HG03565 (cell line): ENCODE data around the gene HRK.
"Not testable (repeated sequence)": the region's sequence is repeated elsewhere in the genome, so short reads cannot be mapped to it uniquely, and the experiment has no call there.

Experiments used
- ATAC-seq: cut with Tn5 transposase; IDR thresholded peaks from one replicate; pipeline ENCODE4 v1.9.1; 2021; ENCODE audit warnings: mild to moderate bottlenecking, moderate library complexity; ENCODE audit not compliant: unreplicated experiment

The HRK gene

DNA sequence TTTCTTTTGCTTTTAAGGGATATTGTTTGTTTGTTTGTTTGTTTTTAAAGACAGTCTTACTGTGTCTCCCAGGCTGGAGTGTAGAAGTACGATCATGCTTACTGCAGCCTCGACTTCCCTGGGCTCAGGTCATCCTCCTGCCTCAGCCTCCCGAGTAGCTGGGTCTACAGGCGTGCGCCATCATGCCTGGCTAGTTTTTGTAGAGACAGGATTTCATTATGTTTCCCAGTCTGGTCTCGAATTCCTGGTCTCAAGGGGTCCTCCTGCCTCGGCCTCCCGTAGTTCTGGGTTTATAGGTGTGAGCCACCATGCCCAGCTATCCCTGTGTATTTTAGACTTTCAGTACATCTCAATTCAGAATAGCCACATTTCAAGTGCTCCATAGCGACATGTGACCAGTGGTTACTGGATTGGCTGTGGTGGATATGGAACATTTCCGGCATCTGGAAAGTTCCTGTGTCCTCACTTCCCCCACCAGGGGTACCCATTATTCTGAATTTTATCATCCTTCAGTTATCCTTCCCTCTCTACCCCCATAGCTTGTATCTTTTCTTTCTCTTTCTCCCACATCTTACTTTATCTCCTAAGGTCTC lies 61.1 kb downstream of the HRK start:
- ATAC-seq = no peak

DNA sequence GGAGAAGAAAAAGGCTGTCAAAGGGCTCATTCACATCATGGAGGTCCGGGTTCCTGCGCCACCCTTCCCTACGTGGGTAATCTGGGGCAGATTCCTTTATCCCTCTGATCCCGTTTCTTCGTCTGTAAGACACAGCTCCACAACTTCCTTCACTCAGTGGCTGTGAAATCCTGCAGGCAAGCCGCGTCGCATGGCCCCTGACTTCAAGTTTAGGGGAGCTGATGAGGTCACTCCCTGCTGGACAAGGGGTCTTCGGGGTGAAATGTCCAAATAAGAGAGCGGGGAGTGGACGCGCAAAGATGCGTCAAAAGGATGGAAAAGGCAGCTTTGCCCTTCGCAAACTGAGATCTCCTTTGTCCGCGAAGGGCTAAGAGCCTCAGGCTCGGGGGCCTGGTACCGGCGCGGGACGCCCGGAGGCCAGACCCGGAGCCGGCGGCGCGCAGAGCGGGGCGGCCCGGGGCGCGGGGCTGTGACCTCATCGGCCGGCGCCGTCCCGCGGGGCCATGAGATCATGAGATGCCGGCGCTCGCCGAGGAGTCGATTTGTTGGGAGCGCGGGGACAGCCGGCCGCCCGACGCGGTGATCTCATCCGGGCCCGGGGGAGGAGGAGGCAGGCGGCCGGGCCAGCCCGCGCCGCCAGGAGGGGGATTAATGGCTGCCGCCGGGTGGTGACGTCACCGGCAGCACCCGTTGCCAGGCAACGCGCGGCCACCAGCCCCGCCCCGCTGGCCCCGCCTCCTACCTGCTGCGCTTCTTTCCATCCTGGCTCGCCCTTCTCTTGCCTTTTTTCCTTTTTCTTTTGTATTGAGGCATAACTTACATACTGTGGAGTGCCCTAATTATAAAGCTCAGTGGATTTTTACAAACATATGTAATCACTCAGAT lies 62.1 kb downstream of the HRK start:
- ATAC-seq = peak; percentile 79

DNA sequence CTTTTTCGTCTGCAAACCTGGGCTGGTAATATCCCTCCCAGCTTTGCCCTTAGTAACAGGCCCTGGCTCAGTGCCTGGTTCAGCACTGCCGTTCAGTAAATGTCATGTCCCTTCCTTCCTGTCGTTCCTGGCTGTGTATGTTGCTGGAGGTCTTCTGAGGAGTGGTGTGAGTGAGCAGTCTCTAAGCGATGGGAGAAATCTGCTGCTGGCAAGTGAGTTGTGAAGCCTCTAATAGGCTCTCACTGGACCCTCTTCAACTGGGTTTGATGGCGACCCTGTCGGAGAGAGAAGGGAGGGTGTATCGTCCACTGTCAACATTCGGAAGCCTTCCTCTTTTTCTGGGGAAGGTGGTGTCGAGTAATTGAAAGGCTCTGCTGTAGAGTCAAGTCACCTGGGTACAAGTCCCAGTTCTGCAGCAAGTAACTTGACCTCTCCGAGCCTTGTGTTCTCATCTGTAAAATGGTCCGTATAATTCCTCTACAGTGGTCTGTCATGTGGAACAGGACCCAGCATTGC lies 62.8 kb downstream of the HRK start:
- ATAC-seq = no peak

DNA sequence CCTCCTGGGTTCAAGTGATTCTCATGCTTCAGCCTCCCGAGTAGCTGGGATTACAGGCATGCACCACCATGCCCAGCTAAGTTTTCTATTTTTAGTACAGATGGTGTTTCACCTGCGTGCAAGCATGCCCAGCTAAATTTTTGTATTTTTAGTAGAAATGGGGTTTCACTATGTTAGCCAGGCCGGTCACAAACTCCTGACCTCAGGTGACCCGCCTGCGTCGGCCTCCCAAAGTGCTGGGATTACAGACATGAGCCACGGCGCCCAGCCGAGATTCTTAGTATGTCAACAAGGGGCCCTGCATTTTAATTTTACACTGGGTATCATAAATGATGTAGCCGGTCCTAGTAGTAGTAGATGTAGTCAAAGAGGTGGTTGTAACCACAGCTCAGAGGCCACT lies 66.5 kb downstream of the HRK start:
- not testable (repeated sequence) for ATAC-seq

DNA sequence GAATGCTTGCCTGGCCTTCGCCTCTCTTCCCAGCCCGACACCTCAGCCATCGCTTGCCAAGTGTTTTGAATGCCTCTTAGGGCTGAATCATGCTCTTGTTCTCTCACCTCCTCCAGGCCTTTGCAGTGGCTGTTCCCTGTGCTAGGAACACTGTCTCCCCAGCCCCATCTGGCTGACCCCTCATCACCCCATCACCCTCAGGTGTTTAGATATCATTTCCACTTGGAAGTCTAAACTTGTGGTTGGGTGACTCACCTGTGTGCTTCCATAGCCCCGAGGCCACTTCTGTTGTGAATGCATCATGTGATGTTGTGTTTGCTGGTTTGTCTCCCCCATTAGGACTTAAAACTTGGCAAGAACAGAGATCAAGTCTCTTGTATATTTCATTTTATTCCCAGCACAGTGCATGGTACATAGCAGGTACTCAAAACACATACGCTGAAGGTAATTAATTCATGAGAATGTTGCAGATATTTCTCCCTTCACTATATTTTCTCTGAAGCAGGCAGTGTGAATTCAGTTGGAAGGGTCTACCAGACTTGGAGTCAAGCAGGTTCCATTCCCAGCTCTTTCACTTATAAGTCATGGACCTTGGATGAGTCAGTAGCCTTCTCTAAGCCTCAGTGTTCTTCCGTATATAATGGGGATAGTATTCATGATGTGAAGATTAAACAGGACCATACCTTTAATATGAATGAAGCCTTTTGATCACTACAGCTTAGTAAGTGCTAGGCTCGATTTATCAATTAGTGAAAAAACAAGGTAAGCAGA lies 67.8 kb downstream of the HRK start:
- ATAC-seq = no peak

DNA sequence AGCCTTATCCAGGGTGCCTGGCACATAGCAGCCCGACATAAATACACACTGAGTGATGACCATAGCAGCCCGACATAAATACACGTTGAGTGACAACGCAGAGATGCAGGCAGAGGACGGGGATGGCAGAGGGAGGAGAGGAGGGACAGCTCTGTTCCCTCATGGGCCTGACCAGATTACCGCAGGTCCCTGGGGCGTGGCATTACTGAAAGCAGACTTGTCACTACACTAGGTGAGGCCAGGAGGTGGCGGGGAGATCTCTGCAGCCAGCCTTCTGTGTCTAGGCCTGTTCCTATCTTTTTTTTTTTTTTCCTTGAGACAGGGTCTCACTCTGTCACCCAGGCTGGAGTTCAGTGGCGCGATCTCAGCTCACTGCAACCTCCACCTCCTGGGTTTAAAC lies 69.0 kb downstream of the HRK start:
- ATAC-seq = no peak

DNA sequence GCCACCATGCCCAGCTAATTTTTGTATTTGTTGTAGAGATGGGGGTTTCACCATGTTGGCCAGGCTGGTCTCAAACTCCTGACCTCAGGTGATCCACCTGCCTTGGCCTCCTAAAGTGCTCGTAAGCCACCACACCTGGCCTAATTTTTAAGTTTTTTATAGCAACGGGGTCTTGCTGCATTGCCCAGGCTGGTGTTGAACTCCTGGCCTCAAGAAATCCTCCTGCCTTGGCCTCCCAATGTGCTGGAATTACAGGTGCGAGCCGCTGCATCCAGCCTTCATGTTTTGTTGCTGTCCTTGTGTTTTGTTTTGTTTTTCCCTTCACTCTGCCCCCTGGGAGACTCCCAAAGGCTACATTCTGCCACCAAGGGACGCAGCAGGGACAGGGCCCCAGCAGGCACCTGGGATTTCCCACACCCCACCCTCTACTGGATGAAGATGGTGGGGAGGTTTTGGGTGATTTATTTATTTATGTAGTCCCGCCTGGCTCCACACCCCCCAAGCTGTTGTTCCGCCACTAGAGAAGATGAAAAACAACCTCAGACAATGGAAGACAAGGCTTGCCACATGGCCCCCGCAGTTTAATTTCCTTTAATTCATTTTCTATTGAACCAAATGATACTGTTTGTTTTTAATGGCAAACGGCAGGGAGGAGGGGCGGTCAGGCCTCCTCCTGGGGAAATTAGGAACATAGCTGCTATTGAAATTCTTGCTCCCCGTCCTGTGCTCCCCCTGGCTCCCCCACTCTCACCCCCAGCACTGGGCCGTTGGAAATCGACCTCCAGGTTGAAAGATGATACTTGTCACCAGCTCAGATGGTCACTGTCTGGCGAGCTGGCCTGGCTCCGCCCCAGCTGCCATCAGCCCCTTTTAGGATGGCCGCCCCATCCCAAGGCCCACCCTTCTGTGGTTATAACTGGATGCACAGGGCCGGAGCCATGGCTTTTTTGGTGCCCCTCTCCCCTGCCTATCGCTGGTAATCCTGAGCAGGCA lies 72.8 kb downstream of the HRK start:
- ATAC-seq = no peak

DNA sequence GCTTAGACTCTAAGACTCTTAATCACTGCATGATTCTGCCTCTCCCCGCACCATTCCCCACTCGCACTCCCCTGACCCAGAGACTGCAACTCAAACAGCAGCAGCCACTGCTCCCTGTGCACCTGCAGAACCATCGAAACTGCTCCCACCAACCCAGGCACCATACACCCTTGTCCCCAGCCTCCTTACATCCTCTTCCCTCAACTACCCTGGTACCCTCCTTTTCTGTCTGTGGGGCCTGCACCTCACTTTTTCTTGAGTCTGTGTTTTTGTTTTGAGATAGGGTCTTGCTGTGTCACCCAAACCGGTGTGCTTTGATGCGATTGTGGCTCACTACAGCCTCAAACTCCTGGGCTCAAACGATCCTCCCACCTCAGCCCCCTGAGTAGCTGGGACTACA lies 73.7 kb downstream of the HRK start:
- ATAC-seq = no peak

DNA sequence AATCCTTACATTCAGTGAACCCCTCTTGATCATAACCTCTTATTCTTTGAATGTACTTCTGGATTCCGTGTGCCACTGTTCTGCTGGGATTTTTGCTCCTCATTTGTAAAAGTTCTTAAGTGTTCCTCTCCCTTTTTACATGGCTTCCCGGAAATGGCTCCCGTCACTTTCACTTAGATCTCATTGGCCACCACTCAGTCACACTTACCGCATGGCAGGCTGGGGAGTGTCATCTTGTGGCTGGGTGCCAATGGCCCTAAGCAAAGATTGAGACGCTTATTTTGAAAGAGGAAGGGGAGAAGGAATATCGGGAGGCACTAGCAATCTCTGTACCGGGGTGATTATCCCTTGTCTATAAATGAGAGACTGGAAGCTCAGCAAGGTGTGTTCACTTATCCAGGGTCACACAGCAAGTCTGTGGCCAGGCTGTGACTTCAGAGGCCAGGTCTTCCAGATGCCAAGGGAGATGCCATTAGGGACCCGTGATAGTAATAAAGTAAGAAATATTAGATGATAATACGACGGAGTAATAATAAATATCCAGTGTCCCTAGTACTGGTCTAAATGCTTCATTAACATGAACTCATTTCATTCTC lies 74.3 kb downstream of the HRK start:
- no peak for ATAC-seq
